Measurements from ENCODE around the gene ZBTB25. TPM values are rescaled to one million over a fixed set of nuclear protein-coding genes. Genes with fewer than 3 reads are reported as not detected.

Gene ZBTB25
- total RNA-seq = 7.2 and 7.9 TPM in 2 replicates

GRCh38 chr14:64503434-64504309 is at the start of gene ZBTB25:
Gene ZBTB25, minus strand, starts transcription at chr14:64503838. Its CDS starts 13,305 bp downstream, at chr14:64490533.

GRCh38 chr14:64549791-64550620 is 46.4 kb upstream of the ZBTB25 start, which contains the start of gene PPP1R36:
Gene PPP1R36, plus strand, starts transcription at chr14:64549961. Its CDS starts 37 bp downstream, at chr14:64549998.

GRCh38 chr14:64540208-64541202 is 36.9 kb upstream of the ZBTB25 start, which contains the start of gene HSPA2:
Gene HSPA2, plus strand, starts transcription at chr14:64540741. Its CDS starts 109 bp downstream, at chr14:64540850.

GRCh38 chr14:64504310-64504896 is 765 bp upstream of the ZBTB25 start, which contains the start of gene ZBTB1:
Gene ZBTB1, plus strand, starts transcription at chr14:64504770. Its CDS starts 16,735 bp downstream, at chr14:64521505.

GRCh38 chr14:64465191-64465822 is 38.3 kb downstream of the ZBTB25 start, which contains the start of gene AKAP5:
Gene AKAP5, plus strand, starts transcription at chr14:64465499. Its CDS starts 2,896 bp downstream, at chr14:64468395.

Small RNAs within 50 kb of the gene (small RNA-seq; reads per million reads assigned to genes)
- not detected for gene AL049869.4 (ENCODE audit: low replicate concordance)

Other genes with a start within 250 kb of the ZBTB25 start
- gene ESR2, start 209.5 kb downstream of the ZBTB25 start, total RNA-seq = 0.14 TPM in 1 of 2 replicates, not detected in the other
- 19.9 and 66.7 TPM in 2 replicates for gene MTHFD1, start 115.5 kb downstream of the ZBTB25 start, total RNA-seq
- 0.86 and 1.1 TPM in 2 replicates for gene AKAP5, start 38.3 kb downstream of the ZBTB25 start, total RNA-seq
- gene ZBTB1, start 932 bp upstream of the ZBTB25 start, total RNA-seq = 32.4 and 50.4 TPM in 2 replicates
- gene HSPA2, start 36.9 kb upstream of the ZBTB25 start, total RNA-seq = 19.2 and 21.4 TPM in 2 replicates
- 0.43 and 1.1 TPM in 2 replicates for gene PPP1R36, start 46.1 kb upstream of the ZBTB25 start, total RNA-seq
- 3.1 and 11.2 TPM in 2 replicates for gene PLEKHG3, start 200.6 kb upstream of the ZBTB25 start, total RNA-seq

All from placental pericyte (primary cell).